Measurements from ENCODE around the gene ARAP2.

The ARAP2 gene

DNA sequence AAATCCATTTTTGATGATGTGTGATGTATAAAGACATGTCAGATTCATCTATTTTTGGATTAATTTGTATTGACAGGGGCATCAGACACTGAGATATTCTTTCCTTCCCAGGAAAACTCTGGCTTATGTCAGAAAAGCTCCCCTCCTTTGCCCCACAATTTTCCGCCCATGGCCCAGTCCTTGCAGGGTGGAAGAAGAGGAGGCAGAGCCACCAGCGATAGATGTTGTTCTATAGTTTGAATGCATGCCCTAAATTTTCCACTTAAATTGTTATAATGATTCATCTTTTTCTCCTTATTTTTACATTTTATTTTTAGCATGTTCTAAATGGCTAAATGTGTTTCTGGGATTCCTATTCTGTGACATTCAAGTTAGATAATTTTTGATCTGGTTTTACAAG, 149.3 kb downstream of the ARAP2 start:
- TF ChIP-seq ZFP37 (tag by site-specific recombination; IDR thresholded peaks at IDR 0.05) (no peak), GLIS1 (tag by site-specific recombination; IDR thresholded peaks at IDR 0.05) (no peak), ZNF623 (tag by site-specific recombination; IDR thresholded peaks at IDR 0.05) (no peak), ZEB2 (tag by site-specific recombination; IDR thresholded peaks at IDR 0.05) (no peak), ZSCAN18 (tag by site-specific recombination; IDR thresholded peaks at IDR 0.05) (no peak), ZNF248 (tag by site-specific recombination; IDR thresholded peaks at IDR 0.05) (no peak), WT1 (tag by site-specific recombination; IDR thresholded peaks at IDR 0.05) (no peak), REPIN1 (tag by site-specific recombination; IDR thresholded peaks at IDR 0.05; ENCODE audit: low read depth) (no peak), ZBTB10 (tag by site-specific recombination; IDR thresholded peaks at IDR 0.05) (no peak), BCL6B (tag by site-specific recombination; IDR thresholded peaks at IDR 0.05) (no peak), ZNF23 (tag by site-specific recombination; IDR thresholded peaks at IDR 0.05; ENCODE audit: borderline replicate concordance) (no peak), ZNF571 (tag by site-specific recombination; IDR thresholded peaks at IDR 0.05) (no peak), ZNF121 (tag by site-specific recombination; IDR thresholded peaks at IDR 0.05) (no peak), ZNF404 (tag by site-specific recombination; IDR thresholded peaks at IDR 0.05) (no peak)
- TF ChIP-seq, protein P1, sequence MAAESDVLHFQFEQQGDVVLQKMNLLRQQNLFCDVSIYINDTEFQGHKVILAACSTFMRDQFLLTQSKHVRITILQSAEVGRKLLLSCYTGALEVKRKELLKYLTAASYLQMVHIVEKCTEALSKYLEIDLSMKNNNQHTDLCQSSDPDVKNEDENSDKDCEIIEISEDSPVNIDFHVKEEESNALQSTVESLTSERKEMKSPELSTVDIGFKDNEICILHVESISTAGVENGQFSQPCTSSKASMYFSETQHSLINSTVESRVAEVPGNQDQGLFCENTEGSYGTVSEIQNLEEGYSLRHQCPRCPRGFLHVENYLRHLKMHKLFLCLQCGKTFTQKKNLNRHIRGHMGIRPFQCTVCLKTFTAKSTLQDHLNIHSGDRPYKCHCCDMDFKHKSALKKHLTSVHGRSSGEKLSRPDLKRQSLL (tag by site-specific recombination; IDR thresholded peaks at IDR 0.05), result no peak
- TF ChIP-seq, protein P2, sequence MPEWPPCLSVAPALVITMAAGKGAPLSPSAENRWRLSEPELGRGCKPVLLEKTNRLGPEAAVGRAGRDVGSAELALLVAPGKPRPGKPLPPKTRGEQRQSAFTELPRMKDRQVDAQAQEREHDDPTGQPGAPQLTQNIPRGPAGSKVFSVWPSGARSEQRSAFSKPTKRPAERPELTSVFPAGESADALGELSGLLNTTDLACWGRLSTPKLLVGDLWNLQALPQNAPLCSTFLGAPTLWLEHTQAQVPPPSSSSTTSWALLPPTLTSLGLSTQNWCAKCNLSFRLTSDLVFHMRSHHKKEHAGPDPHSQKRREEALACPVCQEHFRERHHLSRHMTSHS (tag by site-specific recombination; IDR thresholded peaks at IDR 0.05), result no peak
- TF ChIP-seq, protein P3, sequence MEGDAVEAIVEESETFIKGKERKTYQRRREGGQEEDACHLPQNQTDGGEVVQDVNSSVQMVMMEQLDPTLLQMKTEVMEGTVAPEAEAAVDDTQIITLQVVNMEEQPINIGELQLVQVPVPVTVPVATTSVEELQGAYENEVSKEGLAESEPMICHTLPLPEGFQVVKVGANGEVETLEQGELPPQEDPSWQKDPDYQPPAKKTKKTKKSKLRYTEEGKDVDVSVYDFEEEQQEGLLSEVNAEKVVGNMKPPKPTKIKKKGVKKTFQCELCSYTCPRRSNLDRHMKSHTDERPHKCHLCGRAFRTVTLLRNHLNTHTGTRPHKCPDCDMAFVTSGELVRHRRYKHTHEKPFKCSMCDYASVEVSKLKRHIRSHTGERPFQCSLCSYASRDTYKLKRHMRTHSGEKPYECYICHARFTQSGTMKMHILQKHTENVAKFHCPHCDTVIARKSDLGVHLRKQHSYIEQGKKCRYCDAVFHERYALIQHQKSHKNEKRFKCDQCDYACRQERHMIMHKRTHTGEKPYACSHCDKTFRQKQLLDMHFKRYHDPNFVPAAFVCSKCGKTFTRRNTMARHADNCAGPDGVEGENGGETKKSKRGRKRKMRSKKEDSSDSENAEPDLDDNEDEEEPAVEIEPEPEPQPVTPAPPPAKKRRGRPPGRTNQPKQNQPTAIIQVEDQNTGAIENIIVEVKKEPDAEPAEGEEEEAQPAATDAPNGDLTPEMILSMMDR (tag by site-specific recombination; IDR thresholded peaks at IDR 0.05), result no peak
- Histone ChIP-seq H3K36me3 (ENCODE audit: control insufficient read depth in 2 of 2, insufficient read depth in 1 of 2, low read length in 2 of 2) (no peaks in the 10 kb centered on the region), H3K9me3 (ENCODE audit: control insufficient read depth, insufficient read depth, low read depth, low read length) (no peaks in the 10 kb centered on the region), H3K4me3 (ENCODE audit: low read depth, low read length) (no peak overlapping the region), H3K27ac (ENCODE audit: extremely low read depth, low read depth, low read length) (no peak overlapping the region), H3K4me1 (ENCODE audit: control insufficient read depth, insufficient read depth, low read length) (no peaks in the 10 kb centered on the region)
- ChIA-PET POLR2A (no interaction called here), CTCF (no interaction called here)

DNA sequence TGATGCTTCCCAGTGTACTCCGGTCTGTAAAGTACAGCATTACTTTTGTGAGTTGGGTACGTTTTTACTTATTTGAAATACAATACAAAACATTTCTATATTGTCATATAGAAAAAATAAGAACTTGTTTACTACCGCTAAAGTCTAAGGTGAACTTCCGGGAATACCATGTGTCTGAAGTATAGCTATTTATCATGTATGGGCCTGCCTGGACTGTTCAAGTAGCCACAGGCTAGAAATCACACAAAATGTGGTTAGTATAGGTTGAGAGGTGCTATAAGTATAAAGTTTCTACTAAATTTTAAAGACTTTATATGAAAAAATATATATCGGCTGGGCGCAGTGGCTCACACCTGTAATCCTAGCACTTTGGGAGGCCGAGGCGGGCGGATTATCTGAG, 152.3 kb downstream of the ARAP2 start:
- ChIA-PET CTCF (no interaction called here), POLR2A (no interaction called here)
- Histone ChIP-seq H3K4me1 (ENCODE audit: control insufficient read depth, insufficient read depth, low read length) (no peaks in the 10 kb centered on the region), H3K27ac (ENCODE audit: extremely low read depth, low read depth, low read length) (no peak overlapping the region), H3K4me3 (ENCODE audit: low read depth, low read length) (no peak overlapping the region), H3K9me3 (ENCODE audit: control insufficient read depth, insufficient read depth, low read depth, low read length) (no peaks in the 10 kb centered on the region), H3K36me3 (ENCODE audit: control insufficient read depth in 2 of 2, insufficient read depth in 1 of 2, low read length in 2 of 2) (no peaks in the 10 kb centered on the region)
- TF ChIP-seq ZNF223 (tag by site-specific recombination; IDR thresholded peaks at IDR 0.05) (no peak), ZNF311 (tag by site-specific recombination; IDR thresholded peaks at IDR 0.05; ENCODE audit: borderline replicate concordance) (no peak), FEZF1 (tag by site-specific recombination; IDR thresholded peaks at IDR 0.05) (no peak), PRDM1 (tag by site-specific recombination; IDR thresholded peaks at IDR 0.05) (no peak), ZNF645 (tag by site-specific recombination; IDR thresholded peaks at IDR 0.05) (no peak)

All from HEK293 (cell line).